ENCODE measurements around the gene CACNA1B. TPM values are rescaled to one million over a fixed set of nuclear protein-coding genes. Genes with fewer than 3 reads are reported as not detected.

The CACNA1B gene
- total RNA-seq, 2 donors from 2014 or later: 3.6 to 7.9 TPM

- no peaks in the 10 kb centered on the region for H3K36me3 ChIP-seq (ENCODE audit: control insufficient read depth, insufficient read depth, low read length)
- no peak overlapping the region for H3K4me3 Mint-ChIP-seq
- no peaks in the 10 kb centered on the region for H3K27me3 ChIP-seq (ENCODE audit: control insufficient read depth, insufficient read depth, low read length, poor library complexity, severe bottlenecking)
- TF ChIP-seq CTCF (conservative IDR thresholded peaks at IDR 0.05): no peak
- peaks cover 2% of the 10 kb centered on the region for H3K4me1 Mint-ChIP-seq
- 82 to 94% methylated on average over 8 to 12 of the region's 12 CpGs for WGBS, 2 experiments (ENCODE audit: insufficient coverage in 1 of 2, insufficient read length in 1 of 2)
- no peak overlapping the region for H3K4me3 ChIP-seq (ENCODE audit: low read length)
- no peak overlapping the region for H3K27ac ChIP-seq (ENCODE audit: low read depth, low read length)
- no peaks in the 10 kb centered on the region for H3K9me3 Mint-ChIP-seq
- H3K4me1 ChIP-seq (ENCODE audit: control insufficient read depth, insufficient read depth, low read length): no peaks in the 10 kb centered on the region
- H3K36me3 Mint-ChIP-seq (ENCODE audit: low read depth): peaks cover 43% of the 10 kb centered on the region
- no peaks in the 10 kb centered on the region for H3K27me3 Mint-ChIP-seq (ENCODE audit: insufficient read depth)
- H3K27ac Mint-ChIP-seq: no peak overlapping the region
- no peak overlapping the region for H3K9ac ChIP-seq (ENCODE audit: extremely low read depth, low read length, poor library complexity, severe bottlenecking)
- DNase-seq: peak; percentile 30
- peaks cover 5% of the 10 kb centered on the region for H3K9me3 ChIP-seq (ENCODE audit: control insufficient read depth, low read length)
Measured at GRCh38 chr9:138052635-138053320, 175.2 kb downstream of the CACNA1B start.

- peak; percentile 79 for DNase-seq
- Histone ChIP-seq H3K36me3 (ENCODE audit: control insufficient read depth, insufficient read depth, low read length) (no peaks in the 10 kb centered on the region), H3K27me3 (ENCODE audit: control insufficient read depth, insufficient read depth, low read length, poor library complexity, severe bottlenecking) (no peaks in the 10 kb centered on the region), H3K27ac (ENCODE audit: low read depth, low read length) (no peak overlapping the region), H3K9ac (ENCODE audit: extremely low read depth, low read length, poor library complexity, severe bottlenecking) (no peak overlapping the region), H3K9me3 (ENCODE audit: control insufficient read depth, low read length) (peaks cover 7% of the 10 kb centered on the region), H3K4me1 (ENCODE audit: control insufficient read depth, insufficient read depth, low read length) (no peaks in the 10 kb centered on the region), H3K4me3 (ENCODE audit: low read length) (no peak overlapping the region)
- Mint-ChIP-seq H3K4me3 (no peak overlapping the region), H3K9me3 (no peaks in the 10 kb centered on the region), H3K27me3 (ENCODE audit: insufficient read depth) (no peaks in the 10 kb centered on the region), H3K36me3 (ENCODE audit: low read depth) (peaks cover 44% of the 10 kb centered on the region), H3K4me1 (peaks cover 2% of the 10 kb centered on the region), H3K27ac (no peak overlapping the region)
- TF ChIP-seq CTCF (conservative IDR thresholded peaks at IDR 0.05): no peak
- WGBS, 2 experiments (ENCODE audit: insufficient coverage in 1 of 2, insufficient read length in 1 of 2): 84 to 92% methylated on average over 2 to 7 of the region's 7 CpGs
Measured at GRCh38 chr9:138053321-138053868, 175.8 kb downstream of the CACNA1B start.

- peak; percentile 35 for DNase-seq
- Mint-ChIP-seq H3K4me1 (peaks cover 2% of the 10 kb centered on the region), H3K27ac (no peak overlapping the region), H3K9me3 (no peaks in the 10 kb centered on the region), H3K27me3 (ENCODE audit: insufficient read depth) (no peaks in the 10 kb centered on the region), H3K4me3 (no peak overlapping the region), H3K36me3 (ENCODE audit: low read depth) (peaks cover 49% of the 10 kb centered on the region)
- H3K9me3 ChIP-seq (ENCODE audit: control insufficient read depth, low read length): peaks cover 10% of the 10 kb centered on the region
- no peaks in the 10 kb centered on the region for H3K36me3 ChIP-seq (ENCODE audit: control insufficient read depth, insufficient read depth, low read length)
- H3K27ac ChIP-seq (ENCODE audit: low read depth, low read length): no peak overlapping the region
- H3K27me3 ChIP-seq (ENCODE audit: control insufficient read depth, insufficient read depth, low read length, poor library complexity, severe bottlenecking): no peaks in the 10 kb centered on the region
- WGBS, 2 experiments (ENCODE audit: insufficient coverage in 1 of 2, insufficient read length in 1 of 2): 86 to 89% methylated on average over 10 to 16 of the region's 16 CpGs
- H3K4me3 ChIP-seq (ENCODE audit: low read length): no peak overlapping the region
- no peak overlapping the region for H3K9ac ChIP-seq (ENCODE audit: extremely low read depth, low read length, poor library complexity, severe bottlenecking)
- H3K4me1 ChIP-seq (ENCODE audit: control insufficient read depth, insufficient read depth, low read length): no peaks in the 10 kb centered on the region
- TF ChIP-seq CTCF (conservative IDR thresholded peaks at IDR 0.05): no peak
Measured at GRCh38 chr9:138053996-138054752, 176.6 kb downstream of the CACNA1B start.

Data from endodermal cell (in vitro differentiated cells).